Chondrocyte (in vitro differentiated cells): ENCODE measurements around the gene ACP7. TPM values are rescaled to one million over a fixed set of nuclear protein-coding genes. Genes with fewer than 3 reads are reported as not detected.
"Not testable (repeated sequence)": the region's sequence is repeated elsewhere in the genome, so short reads cannot be mapped to it uniquely, and the experiment has no call there.

ENCODE experiments used
- DNase-seq: peaks from one replicate; pipeline ENCODE4 v3.0.0; 2021; ENCODE audit warnings: mixed read lengths, low spot score
- H3K27ac Mint-ChIP-seq: one replicate; pipeline ENCODE4 v1.8.0; 2021; ENCODE audit warnings: mild to moderate bottlenecking, moderate library complexity, mixed read lengths; ENCODE audit not compliant: unreplicated experiment
- H3K27me3 Mint-ChIP-seq: 2 replicates; pipeline ENCODE4 v1.8.0; 2021; ENCODE audit warnings: low read depth, mixed read lengths
- H3K36me3 Mint-ChIP-seq: 2 replicates; pipeline ENCODE4 v1.8.0; 2021; ENCODE audit warnings: low read depth, mixed read lengths
- H3K4me1 Mint-ChIP-seq: 2 replicates; pipeline ENCODE4 v1.8.0; 2021; ENCODE audit warnings: low read depth, mild to moderate bottlenecking, mixed read lengths
- H3K4me3 Mint-ChIP-seq: one replicate; pipeline ENCODE4 v1.8.0; 2021; ENCODE audit warnings: mild to moderate bottlenecking, moderate library complexity, mixed read lengths; ENCODE audit not compliant: unreplicated experiment
- H3K9me3 Mint-ChIP-seq: 2 replicates; pipeline ENCODE4 v1.8.0; 2021; ENCODE audit warnings: low read depth, mixed read lengths
- total RNA-seq: library from RNA; stranded (reverse); gene quantifications from 3 replicates; pipeline ENCODE4 v1.2.1, GENCODE V29; 2021
- TF ChIP-seq, protein P1 (sequence below): fragments of 200-600 bp; sonication (generic); IDR thresholded peaks from 2 replicates; pipeline ENCODE4 v1.5.0; 2021; ENCODE audit warnings: antibody characterized with exemption, mild to moderate bottlenecking, moderate library complexity

ACP7 gene
- total RNA-seq, 1 donor from 2014 or later, result not detected

DNA sequence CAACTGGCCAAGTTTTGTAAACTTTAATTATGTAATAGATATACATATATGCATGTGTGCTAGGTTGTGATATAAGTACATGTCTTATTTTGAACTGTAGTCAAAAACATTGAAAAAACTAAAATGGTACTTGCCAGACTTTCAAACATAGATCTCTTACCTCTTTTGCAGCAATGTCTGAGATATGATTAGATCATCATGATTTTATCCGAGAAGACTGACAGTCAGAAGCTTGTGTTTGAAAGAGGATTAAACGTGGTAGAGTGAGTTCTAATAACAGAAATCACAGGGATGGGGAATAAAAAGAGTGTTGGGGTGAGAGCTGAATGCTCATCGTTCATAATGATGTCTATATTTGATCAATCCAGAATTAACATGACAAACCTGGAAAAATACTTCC is 18.2 kb upstream of the ACP7 start:
- TF ChIP-seq, protein P1, sequence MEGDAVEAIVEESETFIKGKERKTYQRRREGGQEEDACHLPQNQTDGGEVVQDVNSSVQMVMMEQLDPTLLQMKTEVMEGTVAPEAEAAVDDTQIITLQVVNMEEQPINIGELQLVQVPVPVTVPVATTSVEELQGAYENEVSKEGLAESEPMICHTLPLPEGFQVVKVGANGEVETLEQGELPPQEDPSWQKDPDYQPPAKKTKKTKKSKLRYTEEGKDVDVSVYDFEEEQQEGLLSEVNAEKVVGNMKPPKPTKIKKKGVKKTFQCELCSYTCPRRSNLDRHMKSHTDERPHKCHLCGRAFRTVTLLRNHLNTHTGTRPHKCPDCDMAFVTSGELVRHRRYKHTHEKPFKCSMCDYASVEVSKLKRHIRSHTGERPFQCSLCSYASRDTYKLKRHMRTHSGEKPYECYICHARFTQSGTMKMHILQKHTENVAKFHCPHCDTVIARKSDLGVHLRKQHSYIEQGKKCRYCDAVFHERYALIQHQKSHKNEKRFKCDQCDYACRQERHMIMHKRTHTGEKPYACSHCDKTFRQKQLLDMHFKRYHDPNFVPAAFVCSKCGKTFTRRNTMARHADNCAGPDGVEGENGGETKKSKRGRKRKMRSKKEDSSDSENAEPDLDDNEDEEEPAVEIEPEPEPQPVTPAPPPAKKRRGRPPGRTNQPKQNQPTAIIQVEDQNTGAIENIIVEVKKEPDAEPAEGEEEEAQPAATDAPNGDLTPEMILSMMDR, result no peak

DNA sequence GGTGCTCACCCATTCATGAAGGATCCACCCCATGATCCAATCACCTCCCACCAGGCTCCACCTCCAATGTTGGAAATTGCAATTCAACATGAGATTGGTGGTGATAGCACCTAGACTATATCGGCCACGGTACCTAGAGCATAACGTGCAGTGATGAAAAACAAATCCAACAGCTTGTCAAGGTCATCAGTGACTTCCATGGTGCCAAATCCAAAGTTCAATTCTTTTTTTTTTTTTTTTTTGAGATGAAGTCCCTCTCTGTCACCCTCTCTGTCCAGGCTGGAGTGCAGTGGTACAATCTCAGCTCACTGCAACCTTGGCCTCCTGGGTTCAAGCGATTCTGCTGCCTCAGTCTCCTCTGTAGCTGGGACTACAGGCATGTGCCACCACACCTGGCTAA is 17.1 kb upstream of the ACP7 start:
- no peaks in the 10 kb centered on the region for H3K9me3 Mint-ChIP-seq
- DNase-seq, result no peak
- H3K4me1 Mint-ChIP-seq, result no peaks in the 10 kb centered on the region
- peaks cover 10% of the 10 kb centered on the region for H3K27me3 Mint-ChIP-seq
- no peak overlapping the region for H3K27ac Mint-ChIP-seq
- H3K4me3 Mint-ChIP-seq, result no peak overlapping the region
- no peaks in the 10 kb centered on the region for H3K36me3 Mint-ChIP-seq
- TF ChIP-seq, protein P1, result no peak

More for the DNA sequence above, 18.2 kb upstream of the ACP7 start:
- Mint-ChIP-seq H3K27ac (no peak overlapping the region), H3K36me3 (no peaks in the 10 kb centered on the region), H3K4me3 (no peak overlapping the region), H3K9me3 (no peaks in the 10 kb centered on the region), H3K4me1 (no peaks in the 10 kb centered on the region), H3K27me3 (peaks cover 13% of the 10 kb centered on the region)
- no peak for DNase-seq

DNA sequence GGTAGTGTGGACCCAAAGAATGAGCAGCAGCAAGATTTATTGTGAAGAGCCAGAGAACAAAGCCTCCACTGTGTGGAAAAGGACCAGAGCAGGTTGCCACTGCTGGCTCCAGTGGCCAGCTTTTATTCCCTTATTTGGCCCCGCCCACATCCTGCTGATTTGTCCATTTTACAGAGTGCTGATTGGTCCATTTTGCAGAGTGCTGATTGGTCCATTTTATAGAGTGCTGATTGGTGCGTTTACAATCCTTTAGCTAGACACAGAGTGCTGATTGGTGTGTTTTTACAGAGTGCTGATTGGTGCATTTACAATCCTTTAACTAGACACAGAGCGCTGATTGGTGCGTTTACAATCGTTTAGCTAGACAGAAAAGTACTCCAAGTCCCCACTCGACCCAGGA is 15.9 kb upstream of the ACP7 start:
- not testable (repeated sequence) for DNase-seq, H3K4me3 Mint-ChIP-seq, H3K27ac Mint-ChIP-seq, H3K4me1 Mint-ChIP-seq, H3K36me3 Mint-ChIP-seq, H3K27me3 Mint-ChIP-seq, H3K9me3 Mint-ChIP-seq

DNA sequence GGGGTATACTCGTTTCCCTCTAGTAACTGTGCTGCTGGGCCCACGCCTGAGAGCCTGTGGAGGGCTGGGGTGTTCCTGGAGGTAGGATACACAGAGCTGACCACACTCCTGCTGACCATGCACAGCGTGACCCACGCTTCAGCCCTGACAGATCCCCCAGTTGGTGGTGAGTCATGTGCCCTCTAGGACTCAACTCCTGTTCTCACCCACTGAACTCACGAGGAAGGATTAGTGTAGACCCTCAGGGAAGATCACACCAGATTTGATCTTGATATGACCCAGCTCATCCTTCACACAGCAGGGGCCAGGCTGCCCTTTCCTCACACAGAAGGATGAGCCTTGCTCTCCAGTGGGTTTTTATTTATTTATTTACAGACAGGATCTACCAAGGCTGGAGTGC is 13.3 kb upstream of the ACP7 start:
- H3K27me3 Mint-ChIP-seq, result peaks cover 11% of the 10 kb centered on the region
- TF ChIP-seq, protein P1, result no peak
- no peak for DNase-seq
- H3K27ac Mint-ChIP-seq, result no peak overlapping the region
- no peaks in the 10 kb centered on the region for H3K36me3 Mint-ChIP-seq
- H3K4me1 Mint-ChIP-seq, result peaks cover 6% of the 10 kb centered on the region
- H3K9me3 Mint-ChIP-seq, result no peaks in the 10 kb centered on the region
- no peak overlapping the region for H3K4me3 Mint-ChIP-seq

DNA sequence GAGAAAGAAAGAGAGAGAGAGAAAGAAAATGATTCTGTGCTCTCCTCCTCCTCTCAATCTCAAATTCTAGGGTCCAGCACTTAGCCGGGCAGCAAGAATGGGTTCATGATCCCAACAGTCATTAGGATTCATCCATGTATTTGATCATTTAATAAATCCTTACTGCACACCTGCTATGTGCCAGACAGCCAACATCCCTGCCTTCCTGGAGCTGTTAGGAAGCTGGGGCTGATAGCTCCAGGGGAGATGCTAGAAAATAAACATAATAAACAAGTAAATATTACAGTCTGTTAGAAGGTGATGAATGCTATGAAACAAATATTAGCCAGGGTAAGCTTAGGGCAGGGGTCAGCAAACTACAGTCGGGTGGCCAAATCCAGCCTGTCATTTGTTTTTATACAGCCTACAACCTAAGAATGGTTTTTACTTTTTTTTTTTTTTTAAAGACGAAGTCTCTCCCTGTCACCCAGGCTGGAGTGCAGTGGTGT is 9.9 kb upstream of the ACP7 start:
- Mint-ChIP-seq H3K4me3 (no peak overlapping the region), H3K4me1 (peaks cover 12% of the 10 kb centered on the region), H3K27me3 (peaks cover 6% of the 10 kb centered on the region), H3K36me3 (no peaks in the 10 kb centered on the region), H3K9me3 (no peaks in the 10 kb centered on the region), H3K27ac (no peak overlapping the region)
- TF ChIP-seq, protein P1, result no peak
- no peak for DNase-seq

DNA sequence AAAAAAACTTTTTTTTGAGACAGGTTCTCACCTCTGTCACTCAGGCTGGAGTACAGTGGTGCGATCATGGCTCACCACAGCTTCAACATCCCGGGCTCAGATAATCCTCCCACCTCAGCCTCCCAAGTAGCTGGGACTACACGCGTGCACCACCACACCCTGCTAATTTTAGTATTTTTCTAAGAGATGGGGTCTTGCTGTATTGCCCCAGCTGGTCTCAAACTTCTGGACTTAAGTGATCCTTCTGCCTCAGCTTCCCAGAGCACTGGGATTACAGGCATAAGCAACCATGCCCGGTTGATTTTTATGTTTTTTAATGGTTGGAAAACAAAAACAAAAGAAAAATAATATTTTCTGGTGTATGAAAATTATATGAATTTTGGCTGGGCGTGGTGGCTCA is 9.2 kb upstream of the ACP7 start:
- H3K9me3 Mint-ChIP-seq, result no peaks in the 10 kb centered on the region
- peaks cover 12% of the 10 kb centered on the region for H3K4me1 Mint-ChIP-seq
- no peaks in the 10 kb centered on the region for H3K36me3 Mint-ChIP-seq
- no peak overlapping the region for H3K4me3 Mint-ChIP-seq
- peaks cover 6% of the 10 kb centered on the region for H3K27me3 Mint-ChIP-seq
- TF ChIP-seq, protein P1, result no peak
- DNase-seq, result no peak
- no peak overlapping the region for H3K27ac Mint-ChIP-seq
